ENCODE data around the gene GPA33. TPM values are rescaled to one million over a fixed set of nuclear protein-coding genes. Genes with fewer than 3 reads are reported as not detected.
A peak's percentile ranks its signal among the peaks of the same experiment; 100 is the strongest.

The GPA33 gene
- total RNA-seq (2021) (not detected in 2 replicates), Bru-seq, nascent RNA (percentile 10 among the genes with signal in this experiment), BruChase-seq, experiment 1, labeled RNA remaining after a 2-hour chase (not detected), BruChase-seq, experiment 2, labeled RNA remaining after a 6-hour chase (percentile 5 among the genes with signal in this experiment)
- long read RNA-seq: 0 reads

- no peak for DNase-seq
- CTCF ChIA-PET: no interaction called here
- Histone ChIP-seq H3K27ac (no peak within 1 kb of the TSS), H3K9me2 (ENCODE audit: insufficient read depth) (no peaks in the 10 kb centered on the region), H3K79me2 (ENCODE audit: low read depth) (no peaks in the 10 kb centered on the region), H3F3A (ENCODE audit: insufficient read depth, low read depth) (peaks cover under 1% of the 10 kb centered on the region; the same call in 1 of the 2 replicates), H3K4me3 (no peak within 1 kb of the TSS), H2AFZ (no peak within 1 kb of the TSS), H3K9me3 (ENCODE audit: insufficient read depth, low read depth) (no peaks in the 10 kb centered on the region), H3K4me1 (replicated peaks; ENCODE audit: insufficient read depth) (peaks cover 8% of the 10 kb centered on the region), H3K36me3 (ENCODE audit: low read depth) (no peaks in the 10 kb centered on the region), H3K27me3 (ENCODE audit: insufficient read depth, low read depth) (no peaks in the 10 kb centered on the region), H4K20me1 (ENCODE audit: insufficient read depth) (no peaks in the 10 kb centered on the region), H3K4me2 (no peak within 1 kb of the TSS)
- TF ChIP-seq EZH2 (IDR thresholded peaks at IDR 0.05; ENCODE audit: low read depth) (no peak), CTCF (conservative IDR thresholded peaks at IDR 0.05) (no peak)
- intact Hi-C loops (cut with micrococcal nuclease; ENCODE audit: unreplicated experiment): no loop called here
- no TSS peak for BruUV-seq (replicated peaks)
- POLR2A ChIA-PET (ENCODE audit: unreplicated experiment): no interaction called here
Measured at GRCh38 chr1:167090314-167090942, at the start of gene GPA33. Gene GPA33 (minus strand): TSS chr1:167090377. CDS start chr1:167090287, 90 bp downstream.

GRCh38 chr1:167138703-167139102 is 48.5 kb upstream of the GPA33 start:
- DNase-seq: no peak
- Histone ChIP-seq H4K20me1 (ENCODE audit: insufficient read depth) (no peaks in the 10 kb centered on the region), H3K4me2 (no peak overlapping the region), H2AFZ (no peak overlapping the region), H3K9me3 (ENCODE audit: insufficient read depth, low read depth) (no peaks in the 10 kb centered on the region), H3K4me1 (replicated peaks; ENCODE audit: insufficient read depth) (peaks cover 12% of the 10 kb centered on the region), H3K9me2 (ENCODE audit: insufficient read depth) (no peaks in the 10 kb centered on the region), H3K4me3 (no peak overlapping the region), H3K36me3 (ENCODE audit: low read depth) (no peaks in the 10 kb centered on the region), H3K27ac (no peak overlapping the region), H3F3A (ENCODE audit: insufficient read depth, low read depth) (peaks cover 5% of the 10 kb centered on the region; the same call in 1 of the 2 replicates), H3K79me2 (ENCODE audit: low read depth) (no peaks in the 10 kb centered on the region), H3K27me3 (ENCODE audit: insufficient read depth, low read depth) (no peaks in the 10 kb centered on the region)
- intact Hi-C loops (cut with micrococcal nuclease; ENCODE audit: unreplicated experiment): no loop called here
- no TSS peak for BruUV-seq (replicated peaks)
- CTCF ChIA-PET: no interaction called here
- TF ChIP-seq CTCF (conservative IDR thresholded peaks at IDR 0.05): no peak
- no peak for TF ChIP-seq EZH2 (IDR thresholded peaks at IDR 0.05; ENCODE audit: low read depth)
- POLR2A ChIA-PET (ENCODE audit: unreplicated experiment): no interaction called here

GRCh38 chr1:167137793-167138510 is 47.8 kb upstream of the GPA33 start:
- H3K4me3 ChIP-seq: no peak overlapping the region
- BruUV-seq (replicated peaks): no TSS peak
- H3K27ac ChIP-seq: no peak overlapping the region
- POLR2A ChIA-PET (ENCODE audit: unreplicated experiment): interaction anchor here (0.6 kb wide), 1 partner anchor 499 kb away, joined by 7 read pairs; no protein-coding TSS in a partner anchor
- no peaks in the 10 kb centered on the region for H3K9me2 ChIP-seq (ENCODE audit: insufficient read depth)
- no peaks in the 10 kb centered on the region for H3K79me2 ChIP-seq (ENCODE audit: low read depth)
- no peaks in the 10 kb centered on the region for H3K27me3 ChIP-seq (ENCODE audit: insufficient read depth, low read depth)
- intact Hi-C loops (cut with micrococcal nuclease; ENCODE audit: unreplicated experiment): no loop called here
- no peaks in the 10 kb centered on the region for H3K36me3 ChIP-seq (ENCODE audit: low read depth)
- DNase-seq: no peak
- H3K4me1 ChIP-seq (replicated peaks; ENCODE audit: insufficient read depth): peaks cover 12% of the 10 kb centered on the region
- peaks cover 5% of the 10 kb centered on the region; the same call in 1 of the 2 replicates for H3F3A ChIP-seq (ENCODE audit: insufficient read depth, low read depth)
- no peaks in the 10 kb centered on the region for H4K20me1 ChIP-seq (ENCODE audit: insufficient read depth)
- no peaks in the 10 kb centered on the region for H3K9me3 ChIP-seq (ENCODE audit: insufficient read depth, low read depth)
- CTCF ChIA-PET: no interaction called here
- no peak for TF ChIP-seq EZH2 (IDR thresholded peaks at IDR 0.05; ENCODE audit: low read depth)
- no peak for TF ChIP-seq CTCF (conservative IDR thresholded peaks at IDR 0.05)
- H3K4me2 ChIP-seq: no peak overlapping the region
- no peak overlapping the region for H2AFZ ChIP-seq
